UCSD-AML1 (cell line): ENCODE data around the gene TUBGCP2.

Source experiments
- DNase-seq: peaks from one replicate; lab custom pipeline; 2025; ENCODE audit not compliant: unreplicated experiment; lab: John Stamatoyannopoulos, UW

TUBGCP2 gene

DNA sequence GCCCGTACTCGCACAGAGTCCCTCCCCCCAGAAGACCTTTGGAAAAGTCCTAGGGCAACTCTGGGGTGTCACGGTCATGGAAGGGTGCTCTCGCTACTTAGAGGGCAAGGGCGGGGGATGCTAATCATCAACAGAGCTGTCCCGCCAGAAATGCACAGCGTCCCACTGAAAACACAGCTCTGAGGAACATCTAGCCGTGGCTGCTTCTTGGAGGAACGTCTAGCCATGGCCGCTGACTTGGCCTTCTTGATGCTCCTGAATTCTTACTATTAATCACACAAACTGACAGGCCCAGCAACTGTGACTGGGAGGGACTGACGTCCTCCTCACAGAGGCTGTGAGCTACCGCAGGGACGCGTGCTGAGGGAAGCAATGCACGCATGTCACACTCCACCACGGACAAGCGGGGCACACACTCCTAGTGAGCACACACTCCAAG is 1.7 kb downstream of the TUBGCP2 start:
- no peak for DNase-seq

DNA sequence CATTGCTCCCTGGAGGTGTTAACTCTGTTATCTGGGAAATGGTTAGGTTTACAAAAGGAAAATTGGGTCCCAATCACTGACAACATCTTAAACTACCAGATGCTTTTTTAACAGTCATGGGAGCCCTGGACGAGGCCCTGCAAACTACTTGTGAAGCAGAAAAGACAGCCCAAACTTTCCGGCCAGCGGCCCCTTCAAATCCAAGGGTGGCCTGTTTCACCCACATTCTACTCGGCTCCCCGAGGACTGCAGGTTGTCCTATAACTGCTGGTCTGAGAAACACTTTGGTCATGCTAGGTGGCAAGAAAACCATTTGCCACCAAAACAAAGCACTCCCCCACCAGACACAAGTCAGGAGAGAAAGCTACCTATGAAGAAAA is 2.6 kb downstream of the TUBGCP2 start:
- no peak for DNase-seq

DNA sequence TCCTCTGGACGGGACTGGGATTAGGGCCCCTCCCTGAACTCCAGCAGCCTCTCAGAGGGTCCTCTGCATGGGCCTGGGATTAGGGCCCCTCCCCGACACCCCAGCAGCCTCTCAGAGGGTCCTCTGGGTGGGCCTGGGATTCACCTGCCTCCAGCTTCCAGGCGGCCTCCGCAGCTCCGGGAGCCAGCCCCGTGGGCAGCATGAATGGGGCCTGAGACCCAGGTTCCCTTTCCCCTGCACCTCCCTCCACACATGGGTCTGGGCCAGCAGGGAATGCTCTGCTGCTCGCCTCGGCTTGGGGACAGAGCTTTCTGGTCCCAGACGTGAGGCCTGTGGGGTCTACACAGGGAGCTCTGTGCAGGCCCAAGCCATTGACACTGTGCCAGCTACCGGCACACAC is 5.5 kb downstream of the TUBGCP2 start:
- no peak for DNase-seq

DNA sequence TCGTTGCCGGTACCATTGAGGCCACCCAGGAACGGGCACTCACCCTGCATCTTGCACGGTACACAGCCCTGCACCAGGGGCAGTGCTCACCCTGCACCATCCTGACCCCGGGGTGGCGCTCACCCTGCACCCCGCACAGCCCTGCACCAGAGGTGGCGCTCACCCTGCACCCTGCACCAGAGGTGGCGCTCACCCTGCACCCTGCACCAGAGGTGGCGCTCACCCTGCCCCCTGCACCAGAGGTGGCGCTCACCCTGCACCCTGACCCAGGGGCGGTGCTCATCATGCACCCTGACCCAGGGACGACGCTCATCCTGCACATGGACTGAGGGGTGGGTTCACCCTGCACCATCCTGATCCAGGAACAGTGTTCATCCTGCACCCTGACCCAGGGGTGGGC is 6.4 kb downstream of the TUBGCP2 start:
- no peak for DNase-seq

DNA sequence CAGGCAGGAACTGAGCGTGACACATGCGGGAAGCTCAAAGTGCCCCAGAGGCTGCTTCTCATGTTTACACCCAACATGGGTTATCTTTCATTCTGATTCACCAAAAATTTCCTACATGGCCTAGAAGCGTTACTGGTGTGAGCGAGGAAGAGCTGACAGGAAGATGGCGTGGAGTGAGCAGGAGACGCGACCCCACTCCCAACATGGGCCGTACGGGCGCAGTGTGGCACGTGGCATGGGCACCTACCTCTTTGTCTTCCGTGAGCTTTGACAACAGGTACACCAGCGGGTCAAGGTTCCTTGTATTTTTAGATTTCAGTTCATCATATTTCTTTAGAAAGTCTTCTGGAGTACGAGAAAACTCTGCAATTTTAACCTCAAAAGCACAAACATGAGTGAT is 8.9 kb downstream of the TUBGCP2 start:
- DNase-seq, result no peak

DNA sequence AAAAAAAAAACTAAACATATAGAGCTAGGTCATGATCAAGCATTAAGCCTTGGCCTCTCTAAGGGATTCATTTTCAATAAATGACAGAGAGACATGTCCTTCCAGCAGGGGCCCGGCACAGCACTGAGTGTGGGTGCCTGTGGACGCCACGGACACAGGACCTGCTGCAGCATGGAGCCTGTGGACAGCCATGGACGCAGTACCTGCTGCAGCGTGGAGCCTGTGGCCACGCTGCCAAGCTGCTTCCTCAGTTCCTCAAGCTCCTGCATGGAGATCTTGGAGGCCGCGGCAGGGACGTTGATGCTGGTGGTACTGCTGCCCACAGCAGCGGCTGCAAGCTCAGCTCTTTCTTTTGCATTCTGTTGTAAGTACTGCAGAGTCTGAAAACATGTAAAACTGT is 9.4 kb downstream of the TUBGCP2 start:
- no peak for DNase-seq

DNA sequence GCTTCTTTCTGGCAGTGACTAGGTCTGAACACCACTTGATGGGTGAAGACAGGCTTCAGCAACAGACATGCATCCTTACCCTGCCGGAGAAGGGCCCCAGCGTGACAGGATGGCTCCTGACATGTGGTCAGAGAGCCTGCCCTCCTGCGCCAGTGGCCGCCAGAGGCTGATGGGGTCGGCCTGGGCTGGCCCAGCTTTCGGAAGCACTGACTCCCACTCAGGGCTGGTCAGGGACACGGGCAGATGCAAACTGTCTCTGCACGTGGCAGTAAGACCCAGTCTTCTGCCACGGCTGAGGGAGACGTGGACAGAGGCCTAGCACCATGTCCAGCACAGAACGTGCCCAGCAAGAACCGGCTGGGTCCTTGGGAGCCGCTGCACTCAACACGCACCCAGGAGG is 10.2 kb downstream of the TUBGCP2 start:
- DNase-seq, result no peak

DNA sequence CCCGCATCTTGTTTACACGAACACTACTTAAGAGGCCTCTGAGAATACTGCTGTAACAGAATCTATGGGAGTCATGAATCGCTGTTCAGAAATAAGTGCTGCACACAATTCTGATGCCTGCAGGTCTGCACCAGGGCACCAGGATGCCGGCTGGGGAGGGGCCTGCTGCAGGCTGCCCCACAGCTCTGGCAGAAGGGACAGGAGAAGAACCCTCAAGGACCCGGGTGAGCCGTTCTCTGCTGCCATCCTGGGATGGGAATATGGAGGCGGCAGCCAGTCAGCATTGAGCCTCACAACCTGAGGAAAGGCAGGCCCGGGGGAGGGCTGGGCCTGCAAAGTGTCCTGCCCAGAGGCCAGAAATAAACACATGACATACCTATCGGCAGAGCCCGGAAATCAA is 11.2 kb downstream of the TUBGCP2 start:
- DNase-seq, result no peak

DNA sequence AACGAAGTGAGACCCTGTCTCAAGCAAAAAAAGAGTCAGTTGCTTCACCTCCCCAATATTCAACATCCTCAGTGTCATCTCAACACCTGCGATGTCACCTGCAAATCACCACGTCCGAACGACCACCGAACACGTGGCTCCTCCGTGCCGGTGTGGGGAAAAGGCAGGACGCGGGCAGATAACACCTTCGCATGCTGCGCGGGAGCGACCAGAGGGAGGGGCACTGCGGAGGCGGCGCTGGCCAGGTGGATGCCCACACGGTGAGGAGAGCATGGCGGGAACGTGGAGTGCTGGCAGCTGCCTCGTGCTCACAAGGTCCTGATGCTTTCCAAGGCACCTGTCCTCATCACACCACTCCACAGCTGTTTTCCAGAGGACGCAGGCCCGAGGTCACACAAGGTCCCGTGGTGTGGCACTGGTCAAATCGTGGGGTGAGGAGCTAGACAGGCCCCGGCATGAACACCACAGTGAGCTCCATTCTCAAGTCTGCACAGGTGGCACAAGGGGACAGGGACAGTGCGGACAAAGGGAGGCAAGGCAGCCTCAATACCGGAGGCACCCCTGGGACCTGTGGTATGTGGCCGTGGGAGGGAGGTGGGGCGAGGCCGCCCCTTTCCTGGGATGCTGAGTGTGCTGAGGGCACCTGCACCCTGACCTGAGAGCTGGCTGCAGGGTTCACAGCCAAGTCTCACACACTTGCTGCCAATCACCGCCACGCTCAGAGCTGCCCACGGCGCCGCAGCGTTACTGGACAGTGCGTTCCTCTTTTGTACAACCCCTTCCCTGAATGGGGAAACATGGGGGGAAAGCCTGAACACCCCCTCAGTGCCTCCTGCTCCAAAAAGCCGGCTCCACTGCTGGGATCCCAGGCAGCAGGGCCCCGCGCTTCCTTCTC is 13.0 kb downstream of the TUBGCP2 start:
- DNase-seq, result no peak

DNA sequence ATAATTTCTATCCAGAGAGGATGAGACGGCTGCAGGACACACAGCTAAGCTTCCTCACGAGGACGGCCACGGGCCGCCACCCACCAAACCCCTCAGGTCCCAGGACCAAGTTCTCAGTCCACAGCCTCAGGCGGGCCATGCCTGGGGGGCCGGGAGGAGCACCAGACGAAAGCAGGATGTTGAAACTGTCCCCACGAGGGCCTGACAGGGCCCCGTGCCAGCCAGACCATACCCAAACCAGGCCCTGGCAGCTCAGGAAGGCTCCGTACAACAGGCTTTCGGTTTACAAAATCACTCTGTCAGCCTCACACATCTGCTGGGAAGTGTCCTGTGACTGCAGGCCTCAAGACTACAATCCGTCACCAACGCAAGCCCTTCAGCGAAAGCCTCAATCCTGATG is 14.5 kb downstream of the TUBGCP2 start:
- no peak for DNase-seq

DNA sequence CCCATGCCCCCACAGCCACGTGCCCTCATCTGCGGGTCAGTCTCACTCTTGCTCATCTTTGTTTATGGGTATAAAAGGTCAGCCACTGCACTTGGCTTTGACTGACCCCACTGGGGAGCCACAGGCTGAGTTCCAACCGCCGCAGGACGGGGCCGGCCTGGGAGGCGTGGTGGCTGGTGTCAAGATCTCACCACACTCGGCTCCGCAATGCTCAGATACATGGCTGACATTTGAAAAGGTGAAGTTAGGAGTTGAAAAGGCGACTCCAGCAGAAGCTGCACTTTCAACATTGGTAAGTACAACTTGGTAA is 14.9 kb downstream of the TUBGCP2 start:
- no peak for DNase-seq

DNA sequence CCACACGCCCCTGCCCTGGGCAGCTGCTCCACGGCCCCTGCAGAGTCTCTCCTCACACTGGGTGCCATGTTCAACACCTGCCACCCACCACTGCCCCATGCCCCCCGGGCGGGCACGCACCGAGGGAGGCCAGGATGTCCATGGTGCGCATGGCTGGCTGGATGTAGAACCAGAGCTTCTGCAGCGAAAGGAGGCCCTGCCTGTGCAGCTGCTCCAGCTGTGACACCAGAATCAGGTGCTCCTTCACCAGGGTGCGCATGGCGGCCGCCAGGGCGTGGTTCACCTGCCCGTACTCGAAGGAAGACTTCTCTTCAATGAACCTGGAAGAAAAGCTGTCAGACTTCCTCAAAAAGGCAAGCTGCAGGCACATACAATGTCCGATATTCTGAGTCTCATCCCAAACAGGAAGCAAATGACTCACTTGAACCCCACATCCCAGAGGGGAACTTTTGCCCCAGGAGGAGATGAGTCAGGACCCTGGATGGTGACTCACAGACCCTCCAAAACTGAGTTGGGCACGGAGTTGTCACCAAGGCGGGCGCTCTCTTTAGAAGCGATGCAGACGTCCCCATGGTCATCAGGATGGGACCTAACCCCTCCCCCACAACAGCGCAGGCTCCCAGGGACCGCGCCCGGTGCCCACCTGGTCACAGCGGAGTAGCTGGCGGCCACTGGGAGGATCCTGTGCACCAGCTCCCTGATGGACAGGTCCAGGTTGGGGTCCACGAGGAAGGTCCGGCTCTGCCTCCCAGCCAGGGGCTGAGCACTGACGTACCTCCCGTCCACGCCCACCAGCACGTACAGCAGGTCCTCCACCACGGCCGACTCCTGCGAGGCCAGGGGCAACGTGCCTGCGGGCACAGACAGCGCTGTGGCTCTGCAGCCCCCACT is 15.5 kb downstream of the TUBGCP2 start:
- no peak for DNase-seq

DNA sequence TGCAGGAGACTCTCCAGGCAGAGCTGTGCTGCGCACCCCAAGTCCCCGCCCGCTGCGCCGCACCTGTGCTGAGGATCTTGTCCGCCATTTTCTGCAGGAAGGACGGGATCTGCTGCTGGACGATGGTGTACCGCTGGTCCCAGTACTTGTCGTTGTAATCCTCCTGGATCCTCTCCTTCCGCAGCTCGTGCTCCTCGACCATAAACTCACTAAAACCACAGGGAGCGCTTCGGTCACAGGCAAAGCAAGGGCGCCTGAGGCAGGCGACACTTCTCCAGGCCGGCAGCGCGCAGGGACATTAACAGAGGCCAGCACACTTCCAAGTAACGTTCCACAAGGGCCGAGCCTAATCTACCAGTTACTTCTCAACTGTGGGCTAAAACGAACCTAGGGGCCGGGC is 18.9 kb downstream of the TUBGCP2 start:
- no peak for DNase-seq

DNA sequence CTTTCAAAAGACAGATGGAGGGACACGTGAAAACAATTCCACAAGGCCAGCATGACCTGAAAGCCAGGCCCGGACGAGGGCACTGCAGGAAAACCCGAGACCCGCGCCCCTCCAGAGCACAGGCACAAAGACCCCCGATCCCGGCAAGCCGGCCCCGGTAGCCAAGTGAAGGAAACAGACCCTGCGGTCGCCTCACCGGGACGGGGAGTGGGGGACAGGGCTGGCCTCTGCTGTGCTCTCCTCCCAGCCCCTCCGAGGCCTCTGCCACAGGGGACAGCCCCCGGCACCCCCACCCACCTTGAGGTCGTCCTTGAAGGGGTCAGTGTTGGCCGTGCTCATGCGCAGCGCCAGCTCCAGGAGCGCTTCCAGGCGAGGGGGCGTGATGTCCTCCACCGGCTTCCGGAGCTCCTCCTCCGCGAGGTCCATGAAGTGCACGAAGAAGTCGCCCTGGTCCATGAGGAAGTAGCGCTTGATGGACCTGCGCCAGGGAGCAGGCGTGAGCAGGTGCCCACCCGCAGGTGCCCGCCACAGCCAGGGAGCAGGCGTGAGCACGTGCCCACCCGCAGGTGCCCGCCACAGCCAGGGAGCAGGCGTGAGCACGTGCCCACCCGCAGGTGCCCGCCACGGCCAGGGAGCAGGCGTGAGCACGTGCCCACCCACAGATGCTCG is 20.7 kb downstream of the TUBGCP2 start:
- DNase-seq, result no peak

DNA sequence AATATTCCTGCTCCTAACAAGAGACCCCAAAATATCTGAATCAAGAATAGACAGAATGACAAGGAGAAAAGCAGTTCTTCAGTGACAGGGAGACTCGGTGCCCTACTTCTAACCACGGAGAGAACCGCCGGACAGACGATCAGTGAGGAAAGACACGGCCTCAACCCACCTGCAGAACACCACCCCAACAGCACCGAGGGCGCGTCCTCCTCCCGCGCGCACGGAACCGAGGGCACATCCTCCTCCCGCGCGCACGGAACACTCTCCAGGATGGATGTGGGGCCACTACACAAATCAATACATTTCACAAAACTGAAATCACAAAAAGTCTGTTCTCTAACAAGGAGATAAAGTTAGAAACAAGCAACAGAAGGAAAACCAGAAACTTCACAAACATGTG is 22.3 kb downstream of the TUBGCP2 start:
- no peak for DNase-seq

DNA sequence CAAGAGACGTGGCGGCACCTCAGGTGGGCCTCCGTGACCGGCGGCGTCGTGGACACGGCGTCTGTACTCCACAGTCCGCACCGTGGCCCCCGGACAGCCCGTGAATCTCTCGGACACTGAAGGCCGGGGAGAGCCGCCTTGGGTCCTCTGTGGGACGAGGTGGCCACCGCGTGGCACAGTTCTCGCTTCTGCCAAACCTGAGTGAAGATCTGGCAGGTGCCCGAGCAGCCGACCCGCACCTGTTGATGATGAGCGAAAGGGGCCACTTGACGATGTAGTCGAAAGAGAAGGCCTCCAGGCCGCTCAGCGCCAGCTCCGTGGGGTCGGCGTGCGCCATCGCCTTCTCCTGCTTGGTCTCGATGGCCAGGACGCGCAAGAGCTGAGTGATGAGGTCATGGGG is 23.5 kb downstream of the TUBGCP2 start:
- no peak for DNase-seq

DNA sequence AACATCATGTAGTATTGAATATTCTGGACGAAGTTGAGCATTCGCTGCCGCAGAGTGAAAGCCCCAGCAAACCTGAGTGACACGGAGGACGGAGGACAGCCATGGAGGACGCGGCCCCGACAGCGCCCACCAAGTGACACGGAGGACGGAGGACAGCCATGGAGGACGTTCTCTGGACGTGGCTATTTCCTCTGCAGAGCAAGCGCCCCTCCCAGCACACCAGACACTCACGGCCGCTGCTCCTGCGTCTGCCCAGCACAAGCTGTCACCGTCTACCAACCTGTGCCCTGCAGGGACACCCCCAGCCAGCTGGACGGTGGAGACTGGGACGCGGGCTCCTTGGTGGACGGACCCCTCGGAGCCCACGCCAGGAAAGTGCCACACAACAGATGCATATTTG is 24.7 kb downstream of the TUBGCP2 start:
- DNase-seq, result no peak

DNA sequence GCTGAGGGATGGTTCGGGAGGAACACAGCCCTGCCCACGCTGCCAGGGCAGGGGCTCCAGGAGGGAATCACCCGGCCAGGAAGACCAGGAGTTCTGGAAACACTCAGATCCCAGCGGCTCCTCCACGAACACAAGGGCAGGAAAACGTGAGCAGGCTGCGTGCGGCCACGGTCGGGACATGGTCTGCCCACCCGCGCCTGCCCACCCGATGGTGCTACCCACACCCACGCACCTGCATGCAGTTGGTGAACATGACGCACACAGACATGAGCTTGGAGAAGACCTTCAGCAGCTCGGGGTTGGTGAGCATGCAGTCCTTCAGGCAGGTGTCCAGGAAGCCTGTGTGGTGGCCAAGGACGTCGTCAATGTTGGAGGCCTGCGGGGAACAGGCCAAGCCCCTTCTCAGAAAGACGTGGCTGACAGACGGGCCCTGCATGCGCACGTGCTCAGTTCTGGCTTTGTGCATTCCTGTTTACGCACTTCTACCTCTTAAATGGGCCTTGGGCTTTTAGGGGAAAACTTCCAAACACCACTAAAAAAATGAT is 25.8 kb downstream of the TUBGCP2 start:
- no peak for DNase-seq

DNA sequence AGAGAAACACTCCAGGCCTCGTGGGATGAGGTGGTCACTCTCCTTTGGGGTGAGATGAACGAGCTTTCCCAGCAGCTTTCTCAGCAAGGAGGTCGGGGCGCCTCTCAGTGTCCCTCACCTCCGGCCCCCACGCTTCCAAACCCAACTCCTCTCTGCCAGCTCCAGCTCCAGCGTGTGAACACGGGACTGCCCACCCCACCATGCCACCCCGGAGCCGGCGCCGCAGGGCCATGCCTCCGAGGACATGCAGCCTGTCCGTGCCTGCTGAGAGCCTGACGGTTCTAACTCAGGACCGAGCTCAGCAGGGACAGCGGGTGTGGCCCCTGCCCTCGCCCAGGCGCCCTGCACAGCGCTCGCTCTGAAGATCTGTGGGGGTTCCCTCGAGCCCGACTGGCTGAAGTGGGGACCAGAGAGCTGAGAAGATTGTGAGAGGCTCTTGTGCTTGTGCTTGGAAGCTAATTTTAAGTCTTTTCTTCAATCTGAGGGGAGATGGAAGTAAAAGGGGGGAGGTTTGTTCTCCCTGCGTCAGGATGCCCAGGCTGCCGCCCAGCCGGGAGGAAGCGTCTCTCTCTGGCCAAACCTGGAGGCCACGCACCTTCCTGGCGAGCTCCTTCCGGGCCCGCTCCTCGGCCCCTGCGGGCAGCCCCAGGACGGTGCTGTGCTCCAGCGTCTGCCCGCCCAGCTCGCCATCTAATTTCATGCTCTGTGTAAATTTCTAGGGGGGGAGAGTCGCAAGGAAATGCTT is 26.9 kb downstream of the TUBGCP2 start:
- no peak for DNase-seq

DNA sequence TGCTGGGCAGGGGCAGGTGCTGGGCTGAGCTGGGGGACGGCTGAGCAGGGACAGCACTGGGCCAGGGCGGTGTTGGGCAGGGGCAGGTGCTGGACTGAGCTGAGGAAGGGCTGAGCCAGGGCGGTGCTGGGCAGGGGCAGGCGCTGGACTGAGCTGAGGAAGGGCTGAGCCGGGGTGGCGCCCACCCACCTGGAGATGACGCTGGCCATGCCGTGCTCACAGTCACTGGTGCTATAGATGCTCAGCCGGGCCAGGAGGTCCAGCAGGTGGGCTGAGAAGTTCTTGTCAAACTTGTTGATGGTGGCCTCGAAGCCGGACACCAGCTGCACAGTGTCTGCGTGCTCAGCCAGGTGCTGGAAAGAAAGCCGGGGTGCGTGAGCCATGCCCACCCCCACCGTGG is 27.6 kb downstream of the TUBGCP2 start:
- no peak for DNase-seq
